Activated CD8-positive, alpha-beta memory T cell treated with anti-CD3 and anti-CD28 coated beads for 36 hours (primary cell): Measurements from ENCODE around the gene SLC20A1. TPM values are rescaled to one million over a fixed set of nuclear protein-coding genes. Genes with fewer than 3 reads are reported as not detected.

Source experiments
- CTCF ChIA-PET: fragments of 350-600 bp; sonication (Branson Sonifier 250); formaldehyde crosslinking; loops from one replicate; lab custom pipeline; 2021; ENCODE audit warnings: antibody characterized with exemption; lab: Charles Lee
- POLR2A ChIA-PET: fragments of 350-600 bp; sonication (Branson Sonifier 250); formaldehyde crosslinking; loops from one replicate; lab custom pipeline; 2021; ENCODE audit warnings: antibody characterized with exemption; lab: Charles Lee
- total RNA-seq, 2 experiments: library from RNA; stranded (reverse); gene quantifications; one replicate each; pipeline ENCODE4 v1.2.3, GENCODE V29; 2021

Gene SLC20A1
- total RNA-seq, 2 experiments from 2014 or later = 111 TPM

DNA sequence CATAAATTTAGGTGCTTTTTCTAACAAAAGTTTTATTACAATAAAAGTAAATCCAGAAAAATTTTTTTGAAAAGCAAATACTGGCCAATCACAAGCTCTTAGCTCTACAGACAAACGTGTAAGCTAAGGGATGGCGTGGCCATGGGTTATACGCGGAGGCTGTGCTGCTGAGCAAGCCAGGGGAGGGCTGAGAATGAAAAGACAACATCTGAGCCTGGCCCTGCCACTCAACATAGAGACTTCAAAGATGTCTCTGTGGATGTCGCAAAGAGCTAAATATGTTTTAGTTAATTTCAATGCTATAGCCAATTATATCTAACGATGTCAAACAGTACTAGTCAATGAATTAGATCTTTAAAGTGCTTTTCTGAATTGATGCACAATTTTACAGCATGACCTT lies 41.8 kb downstream of the SLC20A1 start:
- CTCF ChIA-PET = interaction anchor here (0.8 to 3.6 kb wide), 3 partner anchors 38 to 88 kb away, joined by 3 to 12 read pairs (median 3); no protein-coding TSS in a partner anchor
- POLR2A ChIA-PET = no interaction called here

GRCh38 chr2:112688086-112688880 lies 42.5 kb downstream of the SLC20A1 start:
- CTCF ChIA-PET = interaction anchor here (0.8 to 3.6 kb wide), 4 partner anchors 37 to 88 kb away, joined by 3 to 12 read pairs (median 3); no protein-coding TSS in a partner anchor
- POLR2A ChIA-PET = no interaction called here

DNA sequence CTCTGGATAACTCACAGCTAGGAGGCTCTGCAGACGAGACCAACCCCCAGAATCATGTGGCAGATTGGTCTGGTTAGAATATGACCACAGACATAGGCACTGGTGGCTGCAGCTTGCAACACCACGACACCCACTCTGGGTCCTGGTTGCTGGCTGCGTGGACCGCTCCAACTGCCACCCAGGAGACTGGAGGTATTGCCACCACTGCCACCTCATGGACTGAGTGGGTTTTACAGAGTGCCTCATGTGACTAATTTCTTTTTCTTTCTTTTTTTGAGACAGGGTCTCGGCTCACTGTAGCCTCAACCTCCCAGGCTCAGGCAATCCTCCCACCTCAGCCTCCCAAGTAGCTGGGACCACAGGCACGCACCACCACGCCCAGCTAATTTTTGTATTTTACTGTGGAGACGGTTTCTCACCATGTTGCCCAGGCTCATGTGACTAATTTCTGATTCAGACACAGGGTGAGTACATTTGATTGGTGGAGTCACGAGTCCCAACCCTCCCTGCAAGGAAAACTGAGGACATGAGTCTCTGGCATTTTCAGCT lies 45.2 kb downstream of the SLC20A1 start:
- ChIA-PET CTCF (interaction anchor here (0.6 to 3.3 kb wide), 11 partner anchors 15 to 91 kb away, joined by 3 to 30 read pairs (median 3); partner anchors contain the start of gene SLC20A1), POLR2A (interaction anchor here (1.2 kb wide), 1 partner anchor 45 kb away, joined by 6 read pairs; the partner anchor contains the start of gene SLC20A1)

DNA sequence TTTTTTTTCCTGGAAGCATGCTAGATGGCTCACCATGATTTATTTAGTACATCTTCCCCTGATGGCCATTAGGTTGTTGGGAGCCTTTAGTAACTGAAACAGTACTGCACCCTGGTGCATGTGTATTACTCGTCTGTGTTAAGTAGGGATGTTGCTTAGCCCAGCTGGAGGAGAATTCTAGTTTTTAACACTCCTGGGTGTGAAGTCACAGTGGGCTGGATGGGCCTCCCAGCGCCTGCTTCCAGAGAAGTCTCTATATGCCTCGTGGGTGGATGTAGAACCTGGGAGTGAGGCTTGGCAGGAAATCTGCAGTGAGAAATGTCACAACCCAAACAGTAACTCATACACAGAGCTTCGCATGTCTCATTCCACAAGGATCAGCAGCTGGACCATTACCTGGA lies 46.1 kb downstream of the SLC20A1 start:
- CTCF ChIA-PET = interaction anchor here (0.8 to 3.3 kb wide), 8 partner anchors 10 to 65 kb away, joined by 3 to 30 read pairs (median 6); partner anchors contain the start of gene SLC20A1

DNA sequence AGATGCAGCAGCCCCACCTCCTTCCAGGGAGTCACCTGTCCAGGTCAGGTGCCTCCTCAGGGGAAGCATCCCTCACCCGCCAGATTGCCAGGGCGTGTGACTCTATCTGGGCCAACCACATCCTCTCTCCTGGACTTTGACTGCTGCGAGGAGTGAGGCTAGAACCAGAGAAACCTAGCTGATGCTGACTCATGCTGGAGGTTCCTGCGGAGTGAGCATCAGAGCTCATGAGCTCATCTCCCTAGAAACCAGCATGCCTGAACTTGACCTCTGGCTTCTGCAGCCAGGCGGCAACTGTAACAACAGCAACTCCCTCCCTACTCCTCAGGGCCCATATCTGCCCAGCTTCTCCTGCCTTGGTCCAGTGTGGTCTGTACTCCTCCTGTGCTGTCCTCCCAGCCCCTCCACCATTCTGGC lies 46.8 kb downstream of the SLC20A1 start:
- POLR2A ChIA-PET = interaction anchor here (0.6 to 1.3 kb wide), 3 partner anchors 19 to 61 kb away, joined by 3 to 5 read pairs (median 3); no protein-coding TSS in a partner anchor
- CTCF ChIA-PET = interaction anchor here (0.5 to 3.3 kb wide), 9 partner anchors 9 to 66 kb away, joined by 3 to 30 read pairs (median 4); partner anchors contain the start of gene SLC20A1

More for the DNA sequence above, 46.1 kb downstream of the SLC20A1 start:
- POLR2A ChIA-PET = interaction anchor here (0.7 to 1.3 kb wide), 2 partner anchors 26 to 45 kb away, joined by 3 to 6 read pairs; no protein-coding TSS in a partner anchor

GRCh38 chr2:112692918-112693317 lies 47.2 kb downstream of the SLC20A1 start:
- POLR2A ChIA-PET = interaction anchor here (0.6 to 1.3 kb wide), 3 partner anchors 19 to 61 kb away, joined by 3 to 5 read pairs (median 3); no protein-coding TSS in a partner anchor
- CTCF ChIA-PET = interaction anchor here (0.5 to 3.3 kb wide), 6 partner anchors 9 to 66 kb away, joined by 3 to 30 read pairs (median 4); partner anchors contain the start of gene SLC20A1

- POLR2A ChIA-PET = interaction anchor here (1.0 kb wide), 1 partner anchor 62 kb away, joined by 3 read pairs; no protein-coding TSS in a partner anchor
- CTCF ChIA-PET = interaction anchor here (0.7 to 2.0 kb wide), 3 partner anchors 10 to 67 kb away, joined by 3 to 5 read pairs (median 4); partner anchors contain the start of gene SLC20A1
Observed at GRCh38 chr2:112693596-112693995, 47.9 kb downstream of the SLC20A1 start.

GRCh38 chr2:112694182-112694581 lies 48.4 kb downstream of the SLC20A1 start:
- ChIA-PET POLR2A (no interaction called here), CTCF (interaction anchor here (0.7 to 1.2 kb wide), 2 partner anchors 11 to 68 kb away, joined by 3 to 4 read pairs; no protein-coding TSS in a partner anchor)

DNA sequence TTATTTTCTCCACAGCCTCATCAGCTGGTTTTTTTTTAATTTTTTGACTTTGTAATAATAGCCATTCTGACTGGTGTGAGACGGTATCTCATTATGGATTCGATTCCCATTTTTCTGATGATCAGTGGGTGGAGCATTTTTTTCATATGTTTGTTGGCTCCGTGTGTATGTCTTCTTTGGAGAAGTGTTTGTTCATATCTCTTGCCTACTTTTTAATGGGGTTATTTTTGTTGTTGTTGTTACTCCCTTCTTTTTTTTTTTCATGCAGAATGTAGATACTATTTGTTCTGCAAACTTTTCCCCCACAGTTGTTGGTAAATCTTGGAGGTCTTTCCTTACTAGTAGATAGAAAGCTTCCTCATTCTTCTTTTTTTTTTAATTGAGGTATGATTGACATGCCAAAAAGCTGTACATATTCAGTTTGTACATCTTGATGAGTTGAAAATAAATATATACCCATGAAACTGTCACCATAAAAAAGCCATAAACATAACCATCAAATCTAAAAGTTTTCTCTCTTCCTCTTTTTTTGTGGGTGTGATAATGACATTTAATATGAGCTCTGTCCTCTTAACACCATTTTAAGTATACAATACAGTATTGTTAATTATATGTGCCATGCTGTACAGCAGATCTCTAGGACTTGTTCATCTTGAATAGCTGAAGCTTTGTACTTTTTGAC lies 53.2 kb downstream of the SLC20A1 start:
- POLR2A ChIA-PET = no interaction called here

GRCh38 chr2:112699984-112700667 lies 54.4 kb downstream of the SLC20A1 start:
- CTCF ChIA-PET = interaction anchor here (1.4 to 2.4 kb wide), 2 partner anchors 8 to 100 kb away, joined by 4 to 6 read pairs; no protein-coding TSS in a partner anchor
- POLR2A ChIA-PET = no interaction called here

More for the DNA sequence above, 53.2 kb downstream of the SLC20A1 start:
- CTCF ChIA-PET = interaction anchor here (0.6 to 1.4 kb wide), 2 partner anchors 42 to 98 kb away, joined by 3 to 4 read pairs; no protein-coding TSS in a partner anchor

DNA sequence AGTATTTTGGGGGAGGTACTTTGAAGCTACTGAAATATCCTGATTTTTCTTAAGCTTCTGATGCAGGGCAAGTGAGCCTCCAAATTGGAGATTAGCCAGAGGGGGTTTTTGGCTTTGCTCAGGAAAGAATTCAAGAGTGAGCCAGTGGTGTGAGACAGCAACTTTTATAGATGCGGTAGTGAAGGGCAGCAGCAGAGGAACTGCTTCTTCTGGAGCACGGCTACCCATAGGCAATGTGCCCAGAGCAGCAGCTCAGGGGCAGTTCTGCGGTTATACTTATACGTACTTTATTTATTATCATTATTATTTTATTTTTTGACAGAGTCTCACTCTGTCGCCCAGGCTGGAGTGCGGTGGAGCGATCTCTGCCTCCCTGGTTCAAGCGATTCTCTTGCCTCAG lies 55.3 kb downstream of the SLC20A1 start:
- POLR2A ChIA-PET = no interaction called here
- CTCF ChIA-PET = interaction anchor here (2.4 kb wide), 1 partner anchor 9 kb away, joined by 6 read pairs; no protein-coding TSS in a partner anchor

GRCh38 chr2:112703684-112704083 lies 57.9 kb downstream of the SLC20A1 start:
- ChIA-PET POLR2A (no interaction called here), CTCF (no interaction called here)

DNA sequence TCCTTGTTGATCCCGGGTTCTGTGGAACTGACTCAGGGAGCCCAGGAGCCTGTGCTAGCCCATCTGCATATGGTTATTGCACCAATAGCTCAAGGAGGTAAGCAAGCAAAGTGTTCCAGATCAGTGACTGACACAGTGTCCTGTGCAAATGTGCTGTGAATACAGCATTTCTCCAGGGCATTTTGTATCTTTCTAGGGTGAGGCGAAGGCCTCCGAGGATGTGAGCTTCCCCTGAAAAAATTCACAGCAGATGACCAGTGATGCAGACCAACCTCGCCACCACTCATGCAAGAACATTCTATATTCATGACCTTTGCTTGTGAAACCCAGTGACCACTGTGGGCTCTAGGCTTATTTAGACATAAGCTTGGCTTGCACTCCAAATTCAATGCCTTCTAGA lies 59.8 kb downstream of the SLC20A1 start:
- ChIA-PET CTCF (interaction anchor here (1.5 kb wide), 2 partner anchors 14 to 106 kb away, joined by 3 read pairs; no protein-coding TSS in a partner anchor), POLR2A (no interaction called here)

- POLR2A ChIA-PET = interaction anchor here (0.6 kb wide), 1 partner anchor 389 kb away, joined by 4 read pairs; no protein-coding TSS in a partner anchor
- CTCF ChIA-PET = interaction anchor here (1.4 to 2.8 kb wide), 3 partner anchors 14 to 106 kb away, joined by 3 to 22 read pairs (median 5); no protein-coding TSS in a partner anchor
Observed at GRCh38 chr2:112706170-112706664, 60.5 kb downstream of the SLC20A1 start.

DNA sequence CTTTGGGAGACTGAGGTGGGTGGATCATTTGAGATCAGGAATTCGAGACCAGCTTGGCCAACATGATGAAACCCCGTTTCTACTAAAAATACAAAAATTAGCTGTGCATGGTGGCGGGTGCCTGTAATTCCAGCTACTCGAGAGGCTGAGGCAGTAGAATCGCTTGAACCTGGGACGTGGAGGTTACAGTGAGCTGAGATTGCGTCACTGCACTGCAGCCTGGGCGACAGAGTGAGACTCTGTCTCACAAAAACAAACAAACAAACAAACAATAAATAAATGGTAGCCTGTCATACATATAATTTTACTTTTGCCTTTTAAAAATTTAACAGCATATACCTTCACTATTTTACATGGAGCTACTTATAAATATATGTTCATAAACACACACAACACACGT lies 61.2 kb downstream of the SLC20A1 start:
- ChIA-PET CTCF (interaction anchor here (1.3 to 2.8 kb wide), 5 partner anchors 14 to 107 kb away, joined by 3 to 22 read pairs (median 4); no protein-coding TSS in a partner anchor), POLR2A (interaction anchor here (0.6 kb wide), 1 partner anchor 390 kb away, joined by 4 read pairs; no protein-coding TSS in a partner anchor)

- CTCF ChIA-PET = interaction anchor here (2.8 kb wide), 1 partner anchor 17 kb away, joined by 22 read pairs; no protein-coding TSS in a partner anchor
- POLR2A ChIA-PET = interaction anchor here (0.6 kb wide), 1 partner anchor 59 kb away, joined by 4 read pairs; no protein-coding TSS in a partner anchor
Observed at GRCh38 chr2:112708968-112709367, 63.2 kb downstream of the SLC20A1 start.

GRCh38 chr2:112709703-112710102 lies 64.0 kb downstream of the SLC20A1 start:
- CTCF ChIA-PET = no interaction called here
- POLR2A ChIA-PET = no interaction called here
